HG02588 (cell line): ENCODE measurements around the gene ACTBL2.
A peak's percentile ranks its signal among the peaks of the same experiment; 100 is the strongest.

Experiments
- ATAC-seq: cut with Tn5 transposase; IDR thresholded peaks from one replicate; pipeline ENCODE4 v1.9.1; 2021; ENCODE audit warnings: mild to moderate bottlenecking, moderate library complexity; ENCODE audit not compliant: unreplicated experiment

ACTBL2 gene

GRCh38 chr5:57450991-57451876, 31.4 kb downstream of the ACTBL2 start:
- ATAC-seq, result no peak

- ATAC-seq, result no peak
Measured at GRCh38 chr5:57448751-57449150, 33.9 kb downstream of the ACTBL2 start.

- ATAC-seq, result no peak
Measured at GRCh38 chr5:57448287-57448686, 34.3 kb downstream of the ACTBL2 start.

- ATAC-seq, result no peak
Measured at GRCh38 chr5:57447658-57448057, 35.0 kb downstream of the ACTBL2 start.

- no peak for ATAC-seq
Measured at GRCh38 chr5:57446966-57447365, 35.6 kb downstream of the ACTBL2 start.

GRCh38 chr5:57445705-57446037, 36.9 kb downstream of the ACTBL2 start:
- no peak for ATAC-seq

- ATAC-seq, result no peak
Measured at GRCh38 chr5:57445006-57445704, 37.5 kb downstream of the ACTBL2 start.

GRCh38 chr5:57442080-57442839, 40.4 kb downstream of the ACTBL2 start:
- ATAC-seq, result peak; percentile 58

- ATAC-seq, result no peak
Measured at GRCh38 chr5:57441557-57441956, 41.1 kb downstream of the ACTBL2 start.

- no peak for ATAC-seq
Measured at GRCh38 chr5:57439601-57440000, 43.0 kb downstream of the ACTBL2 start.

GRCh38 chr5:57437976-57438805, 44.4 kb downstream of the ACTBL2 start:
- no peak for ATAC-seq

- ATAC-seq, result no peak
Measured at GRCh38 chr5:57436586-57436985, 46.0 kb downstream of the ACTBL2 start.

- ATAC-seq, result no peak
Measured at GRCh38 chr5:57435701-57436134, 46.9 kb downstream of the ACTBL2 start.

- no peak for ATAC-seq
Measured at GRCh38 chr5:57434683-57435082, 47.9 kb downstream of the ACTBL2 start.

- ATAC-seq, result no peak
Measured at GRCh38 chr5:57434227-57434640, 48.4 kb downstream of the ACTBL2 start.

GRCh38 chr5:57432876-57433275, 49.7 kb downstream of the ACTBL2 start:
- ATAC-seq, result no peak

- no peak for ATAC-seq
Measured at GRCh38 chr5:57431759-57432158, 50.9 kb downstream of the ACTBL2 start.
